ENCODE results near the gene ZBBX.
"Not testable (repeated sequence)": the region's sequence is repeated elsewhere in the genome, so short reads cannot be mapped to it uniquely, and the experiment has no call there.

Gene ZBBX, protein sequence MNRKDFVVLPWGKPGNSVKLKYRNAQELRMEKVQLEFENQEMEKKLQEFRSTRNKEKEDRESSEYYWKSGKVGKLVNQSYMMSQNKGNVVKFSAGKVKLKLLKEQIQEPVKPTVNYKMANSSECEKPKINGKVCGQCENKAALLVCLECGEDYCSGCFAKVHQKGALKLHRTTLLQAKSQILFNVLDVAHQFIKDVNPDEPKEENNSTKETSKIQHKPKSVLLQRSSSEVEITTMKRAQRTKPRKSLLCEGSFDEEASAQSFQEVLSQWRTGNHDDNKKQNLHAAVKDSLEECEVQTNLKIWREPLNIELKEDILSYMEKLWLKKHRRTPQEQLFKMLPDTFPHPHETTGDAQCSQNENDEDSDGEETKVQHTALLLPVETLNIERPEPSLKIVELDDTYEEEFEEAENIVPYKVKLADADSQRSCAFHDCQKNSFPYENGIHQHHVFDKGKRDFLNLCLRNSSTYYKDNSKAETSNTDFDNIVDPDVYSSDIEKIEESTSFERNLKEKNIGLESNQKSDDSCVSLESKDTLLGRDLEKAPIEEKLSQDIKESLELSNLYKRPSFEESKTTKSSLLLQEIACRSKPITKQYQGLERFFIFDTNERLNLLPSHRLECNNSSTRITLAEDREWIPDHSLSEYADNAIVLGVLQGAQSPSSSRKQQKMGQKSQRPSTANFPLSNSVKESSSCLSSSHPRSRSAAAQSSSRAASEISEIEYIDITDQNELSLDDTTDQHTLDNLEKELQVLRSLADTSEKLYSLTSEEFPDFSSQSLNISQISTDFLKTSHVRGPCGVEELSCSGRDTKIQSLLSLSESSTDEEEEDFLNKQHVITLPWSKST

GRCh38 chr3:167380004-167380689 lies at the start of gene ZBBX:
TSS of gene ZBBX (minus strand) at chr3:167380297. CDS start at chr3:167372901, 7,396 bp downstream.
- peak; percentile 49 for DNase-seq (ENCODE audit: low read depth)

GRCh38 chr3:167426962-167427361 lies 46.9 kb upstream of the ZBBX start:
- not testable (repeated sequence) for DNase-seq (ENCODE audit: low read depth)

- DNase-seq (ENCODE audit: low read depth) = not testable (repeated sequence)
Measured at GRCh38 chr3:167422396-167422795, 42.3 kb upstream of the ZBBX start.

- no peak for DNase-seq (ENCODE audit: low read depth)
Measured at GRCh38 chr3:167409611-167410010, 29.5 kb upstream of the ZBBX start.

- no peak for DNase-seq (ENCODE audit: low read depth)
Measured at GRCh38 chr3:167406876-167407492, 26.9 kb upstream of the ZBBX start.

GRCh38 chr3:167397826-167398225 lies 17.7 kb upstream of the ZBBX start:
- no peak for DNase-seq (ENCODE audit: low read depth)

DNA sequence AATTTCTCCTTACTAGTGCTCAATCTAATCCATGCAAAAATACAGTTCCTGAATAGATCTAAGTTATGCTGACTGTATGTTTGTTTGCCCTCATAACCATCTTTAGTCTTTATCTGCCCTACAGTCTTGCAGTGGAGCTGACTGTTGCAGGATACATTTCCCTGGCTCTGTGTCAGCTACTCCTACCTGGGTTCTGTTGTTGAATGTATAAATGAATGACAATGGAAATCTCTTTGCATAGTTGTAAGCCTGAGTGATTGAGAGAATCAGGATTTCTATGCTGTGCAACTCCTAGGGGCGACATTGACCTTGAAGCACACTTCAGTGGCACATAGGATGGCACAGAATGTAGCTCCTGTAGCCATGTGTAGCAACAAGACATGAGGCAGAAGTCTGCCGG lies 16.0 kb upstream of the ZBBX start:
- no peak for DNase-seq (ENCODE audit: low read depth)

DNA sequence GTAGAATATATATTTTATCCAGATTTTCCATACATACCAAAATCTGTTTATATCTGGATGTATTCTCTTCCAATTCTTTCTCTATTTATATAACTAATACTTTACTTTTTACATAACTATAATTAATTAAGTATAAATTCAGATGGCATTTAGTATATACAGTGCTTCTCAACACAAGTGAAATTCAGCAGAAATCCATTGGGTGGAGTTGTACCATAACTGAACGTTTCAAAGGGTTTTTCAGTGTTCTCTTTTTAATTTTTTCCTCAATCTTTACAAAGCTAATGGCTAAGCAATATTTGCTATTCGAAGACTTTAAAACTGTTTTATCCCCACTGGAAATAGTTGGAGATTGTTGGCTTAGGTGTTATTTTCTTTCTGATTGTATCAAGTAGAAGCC lies 13.9 kb upstream of the ZBBX start:
- no peak for DNase-seq (ENCODE audit: low read depth)

DNA sequence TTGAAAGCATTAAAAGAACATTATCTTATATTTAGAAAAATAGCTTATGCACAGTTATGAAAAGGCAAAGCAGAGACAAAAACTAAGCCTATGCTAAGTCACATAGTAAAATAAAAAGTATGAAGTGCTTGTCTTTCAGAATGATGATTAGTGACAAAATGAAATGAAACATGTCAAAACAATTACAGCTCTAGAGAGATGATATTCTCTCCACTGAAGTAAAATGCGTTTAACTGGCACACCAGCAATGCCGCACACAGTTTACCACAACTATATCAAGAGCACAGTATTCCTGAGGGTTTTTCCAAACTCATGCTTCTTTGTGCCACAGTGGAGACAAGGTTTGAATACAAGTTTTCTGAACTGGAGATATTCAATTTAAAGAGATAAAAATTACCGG lies 2.1 kb upstream of the ZBBX start:
- DNase-seq (ENCODE audit: low read depth) = no peak

DNA sequence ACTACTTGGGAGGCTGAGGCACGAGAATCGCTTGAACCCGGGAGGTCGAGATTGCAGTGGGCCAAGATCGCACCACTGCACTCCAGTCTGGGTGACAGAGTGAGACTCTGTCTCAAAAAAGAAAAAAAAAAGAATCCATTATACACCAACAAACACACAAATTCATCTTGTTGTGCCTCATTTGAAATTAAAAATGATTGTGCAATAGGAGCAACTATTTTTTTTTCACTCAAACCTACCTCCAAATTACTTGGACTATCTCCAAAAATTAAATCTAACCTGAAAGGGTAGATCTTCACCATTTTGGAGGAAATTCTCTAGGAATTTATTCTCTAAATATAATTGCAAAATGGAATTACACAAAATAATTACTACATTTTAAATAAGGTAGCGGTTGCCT lies 4.6 kb downstream of the ZBBX start:
- DNase-seq (ENCODE audit: low read depth) = no peak

DNA sequence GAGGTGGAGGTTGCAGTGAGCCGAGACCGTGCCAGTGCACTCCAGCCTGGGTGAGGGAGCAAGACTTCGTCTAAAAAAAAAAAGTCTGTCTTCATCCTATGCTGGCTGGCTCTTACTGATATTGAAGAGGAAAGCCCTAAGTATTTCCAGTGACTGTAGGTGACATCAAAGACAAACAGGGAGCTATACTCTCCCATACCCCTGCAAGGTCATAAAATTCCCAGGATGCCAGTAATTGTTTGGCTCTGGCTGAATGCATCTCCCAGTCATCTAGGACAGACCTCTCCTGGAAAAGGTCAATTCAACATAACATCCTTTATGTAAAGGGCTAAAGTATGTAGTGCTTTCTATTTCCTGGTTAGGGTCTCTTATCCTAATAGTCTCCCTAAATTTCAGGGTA lies 8.0 kb downstream of the ZBBX start:
- DNase-seq (ENCODE audit: low read depth) = no peak

DNA sequence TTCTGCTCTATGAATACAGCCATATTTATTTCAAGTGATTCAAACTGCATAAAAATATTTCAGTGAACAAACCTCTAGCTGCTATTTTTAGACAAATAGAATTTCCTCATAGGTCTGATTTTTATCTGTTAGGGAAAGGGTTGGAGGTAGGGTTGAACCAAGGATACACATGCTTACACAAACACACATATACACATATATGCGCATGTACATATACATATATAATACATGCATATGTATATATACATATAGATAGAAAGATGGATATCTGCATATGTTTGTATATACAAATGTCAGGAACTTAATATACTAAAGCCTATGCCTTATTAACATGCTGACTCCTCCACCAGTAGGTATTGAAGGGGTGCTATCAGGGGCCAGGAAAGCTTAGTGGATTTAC lies 18.1 kb downstream of the ZBBX start:
- DNase-seq (ENCODE audit: low read depth) = no peak

DNA sequence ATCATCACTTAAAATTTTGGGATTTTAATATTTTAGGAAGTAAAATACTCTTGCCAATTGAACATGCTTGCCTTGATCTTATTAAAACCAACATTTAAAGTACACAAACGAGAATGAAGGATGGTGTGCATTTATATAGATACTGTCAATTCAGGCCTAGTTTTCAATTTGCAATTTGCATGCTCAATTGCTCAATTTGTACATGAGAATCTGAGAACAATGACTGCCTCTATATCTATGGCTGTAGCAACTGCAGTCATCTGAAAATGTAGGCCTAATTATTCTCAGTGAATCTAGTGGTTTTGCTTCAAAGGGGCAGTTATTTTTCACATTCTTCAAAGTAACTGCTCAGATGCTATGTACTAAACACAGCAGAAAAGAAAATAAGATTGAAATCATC lies 18.8 kb downstream of the ZBBX start:
- no peak for DNase-seq (ENCODE audit: low read depth)

- no peak for DNase-seq (ENCODE audit: low read depth)
Measured at GRCh38 chr3:167355446-167355845, 24.7 kb downstream of the ZBBX start.

GRCh38 chr3:167354751-167355150 lies 25.3 kb downstream of the ZBBX start:
- no peak for DNase-seq (ENCODE audit: low read depth)

- DNase-seq (ENCODE audit: low read depth) = no peak
Measured at GRCh38 chr3:167350245-167350862, 29.7 kb downstream of the ZBBX start.

DNA sequence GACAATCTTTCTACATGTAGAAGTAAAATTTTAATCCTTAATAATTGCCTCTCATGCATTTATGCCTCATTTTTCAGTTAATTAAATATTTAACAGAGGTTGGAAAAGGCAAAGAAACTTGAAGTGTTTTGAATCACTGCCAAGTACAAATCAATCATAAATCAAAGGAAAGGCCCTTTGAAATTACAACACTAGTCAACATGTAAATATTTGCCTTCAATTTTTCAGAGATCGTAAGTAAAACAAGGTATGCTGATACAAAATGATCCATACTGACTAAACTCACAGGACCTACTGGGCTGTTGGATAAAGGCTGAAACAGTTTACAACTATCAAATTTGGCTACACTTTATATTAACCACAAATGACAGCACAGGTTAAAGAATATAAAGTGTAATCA lies 33.9 kb downstream of the ZBBX start:
- no peak for DNase-seq (ENCODE audit: low read depth)

- DNase-seq (ENCODE audit: low read depth) = no peak
Measured at GRCh38 chr3:167330993-167331785, 48.9 kb downstream of the ZBBX start.

- no peak for DNase-seq (ENCODE audit: low read depth)
Measured at GRCh38 chr3:167323572-167323971, 56.5 kb downstream of the ZBBX start.

- no peak for DNase-seq (ENCODE audit: low read depth)
Measured at GRCh38 chr3:167318996-167319615, 61.0 kb downstream of the ZBBX start.

Measured in T-helper 22 cell (primary cell).